GM19238 (cell line): ENCODE measurements around the gene SLC25A38.
"Not testable (repeated sequence)": the region's sequence is repeated elsewhere in the genome, so short reads cannot be mapped to it uniquely, and the experiment has no call there.

Experiments
- DNase-seq: peaks from one replicate; pipeline ENCODE4 v3.0.0; 2011; ENCODE audit warnings: low spot score; ENCODE audit not compliant: insufficient read length

The SLC25A38 gene

DNA sequence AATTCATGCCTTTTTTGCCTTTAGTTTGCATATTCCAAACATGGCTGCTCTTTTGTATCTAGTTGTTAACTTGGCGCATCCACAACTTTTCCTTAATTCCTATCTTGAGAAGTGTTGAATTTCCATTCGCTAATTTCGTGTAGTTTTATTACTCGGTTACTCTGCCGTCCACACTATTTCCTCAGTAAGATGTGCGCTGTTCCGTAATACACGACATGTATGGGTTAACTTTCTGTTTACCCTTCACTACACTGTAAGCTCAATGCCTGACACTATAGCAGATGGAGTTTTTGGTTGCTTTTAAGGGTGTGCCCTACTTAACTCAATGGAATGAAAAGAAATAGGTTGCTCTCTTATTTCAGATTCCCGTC lies 24.1 kb downstream of the SLC25A38 start:
- DNase-seq: no peak

DNA sequence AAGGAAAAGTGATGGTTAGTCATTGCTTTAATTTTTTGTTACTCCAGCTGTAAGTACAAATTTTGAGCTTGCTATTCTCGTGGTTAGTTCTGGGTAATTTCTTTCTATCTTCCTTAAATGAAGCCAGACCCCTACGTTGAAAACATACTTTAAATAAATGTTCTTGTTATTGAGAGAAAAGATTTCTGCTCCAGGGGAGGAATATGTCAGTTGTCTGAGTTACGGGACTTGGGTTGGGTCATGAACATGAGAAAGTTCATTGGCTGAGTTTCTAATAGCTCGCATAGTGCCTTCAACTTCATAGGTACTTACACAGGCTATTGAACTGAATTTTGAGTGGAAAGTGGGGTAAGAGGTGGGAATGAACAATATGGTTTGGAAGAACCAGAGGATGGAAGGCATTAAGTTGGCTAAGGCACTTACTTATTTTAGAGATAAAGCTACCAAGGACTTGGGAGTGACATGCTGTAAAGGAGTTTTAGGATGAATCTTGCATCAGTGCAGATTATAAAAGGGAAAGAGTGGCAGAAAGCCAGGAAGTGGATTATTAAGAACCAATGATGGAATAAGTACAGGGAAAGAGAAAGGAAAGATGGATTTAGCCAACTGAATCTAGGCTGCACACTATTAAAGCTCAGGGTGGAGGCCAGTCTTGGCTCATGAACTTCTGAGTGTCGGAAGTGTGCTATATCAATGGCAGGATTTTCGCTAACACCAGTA lies 24.8 kb downstream of the SLC25A38 start:
- DNase-seq: no peak

DNA sequence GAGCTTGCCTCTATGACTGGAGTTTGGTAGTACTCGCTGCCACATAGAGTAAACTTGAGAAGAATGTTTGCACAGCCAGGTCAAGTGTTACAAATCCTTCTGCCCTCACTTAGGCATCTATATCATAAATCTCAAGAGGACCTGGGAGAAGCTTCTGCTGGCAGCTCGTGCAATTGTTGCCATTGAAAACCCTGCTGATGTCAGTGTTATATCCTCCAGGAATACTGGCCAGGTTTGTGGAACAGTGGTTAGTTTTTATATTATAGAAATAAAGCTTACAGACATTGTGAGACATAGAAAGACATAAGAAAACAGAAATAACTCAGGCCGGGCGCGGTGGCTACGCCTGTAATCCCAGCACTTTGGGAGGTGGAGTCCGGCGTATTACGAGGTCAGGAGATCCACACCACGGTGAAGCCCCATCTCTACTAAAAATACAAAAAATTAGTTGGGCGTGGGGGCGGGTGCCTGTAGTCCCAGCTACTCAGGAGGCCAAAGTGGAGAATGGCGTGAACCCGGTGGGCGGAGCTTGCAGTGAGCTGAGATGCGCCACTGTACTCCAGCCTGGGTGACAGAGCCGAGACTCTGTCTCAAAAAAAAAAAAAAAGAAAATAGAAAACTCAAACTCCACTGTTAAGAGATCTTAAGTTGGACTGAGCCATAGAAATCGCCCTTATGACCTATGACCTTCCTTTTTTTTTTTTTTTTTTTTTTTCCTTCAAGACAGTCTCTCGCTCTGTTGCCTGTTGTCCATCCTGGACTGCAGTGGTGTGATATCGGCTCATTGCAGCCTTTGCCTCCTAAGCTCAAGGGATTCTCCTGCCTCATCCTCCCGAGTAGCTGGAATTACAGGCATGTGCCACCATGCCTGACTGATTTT lies 25.6 kb downstream of the SLC25A38 start:
- DNase-seq: no peak

DNA sequence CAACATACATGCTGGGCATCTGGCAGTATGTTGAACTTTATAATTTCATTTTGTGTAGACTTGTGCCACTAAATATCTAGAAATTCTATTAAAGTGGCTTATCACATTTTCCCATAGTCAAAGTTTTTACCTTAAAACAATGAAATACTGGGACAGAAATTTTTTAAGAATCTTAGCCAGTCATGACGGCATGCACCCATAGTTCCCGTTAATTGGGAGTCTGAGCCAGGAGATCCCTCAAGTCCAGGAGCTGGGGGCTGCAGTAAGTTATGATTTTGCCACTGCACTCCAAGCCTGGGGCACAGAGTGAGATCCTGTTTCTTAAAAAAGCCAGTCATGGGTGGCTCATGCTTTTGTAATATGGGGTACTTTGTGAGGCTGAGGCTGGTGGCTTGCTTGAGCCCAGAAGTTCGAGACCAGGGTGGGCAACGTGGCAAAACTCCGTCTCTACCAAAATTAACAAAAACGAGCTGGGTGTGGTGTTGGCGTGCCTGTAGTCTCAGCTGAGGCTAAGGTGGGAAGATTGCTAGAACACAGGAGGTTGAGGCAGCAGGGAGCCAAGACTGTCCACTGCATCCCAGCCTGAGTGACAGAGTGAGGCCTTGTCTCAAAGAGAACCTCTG lies 26.5 kb downstream of the SLC25A38 start:
- DNase-seq: no peak

DNA sequence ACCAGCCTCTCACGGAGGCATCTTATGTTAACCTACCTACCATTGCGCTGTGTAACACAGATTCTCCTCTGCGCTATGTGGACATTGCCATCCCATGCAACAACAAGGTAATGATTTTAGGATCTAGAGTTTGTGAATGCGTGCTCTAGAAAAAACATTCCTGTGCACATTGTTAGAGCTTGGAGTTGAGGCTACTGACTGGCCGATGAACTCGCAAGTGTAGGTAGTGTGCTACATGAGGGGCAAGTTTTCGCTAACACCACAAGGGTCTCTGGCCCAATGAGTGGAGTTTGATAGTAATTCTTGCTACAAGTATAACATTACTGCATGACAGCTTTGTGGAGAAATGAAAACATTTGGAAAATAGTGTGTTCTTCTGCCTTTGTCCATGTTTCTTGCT lies 27.7 kb downstream of the SLC25A38 start:
- DNase-seq: no peak

DNA sequence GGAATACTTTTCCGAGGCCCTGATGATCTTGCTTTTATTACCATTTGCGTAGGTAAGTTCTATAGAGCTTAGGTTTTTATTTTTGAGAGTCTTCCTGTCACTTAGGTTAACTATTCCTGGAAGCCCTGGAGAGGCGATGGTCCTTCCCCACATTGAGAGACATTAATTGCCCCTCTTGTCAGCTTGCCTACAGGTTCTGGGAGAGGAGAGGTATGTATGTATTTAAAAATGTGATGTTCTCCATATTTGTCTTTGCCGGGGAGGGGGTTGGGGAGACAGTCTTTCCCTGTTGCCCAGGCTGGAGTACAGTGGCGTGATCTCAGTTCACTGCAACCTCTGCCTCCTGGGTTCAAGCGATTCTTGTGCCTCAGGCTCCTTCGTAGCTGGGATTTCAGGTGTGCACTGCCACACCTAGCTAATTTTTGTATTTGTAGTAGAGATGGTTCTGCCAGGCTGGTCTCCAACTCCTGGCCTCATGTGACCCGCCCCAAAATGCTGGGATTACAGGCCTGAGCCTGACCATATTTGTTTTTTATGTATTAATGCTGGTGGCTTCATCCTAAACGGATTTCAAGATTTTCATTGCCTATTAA lies 29.6 kb downstream of the SLC25A38 start:
- DNase-seq: no peak

DNA sequence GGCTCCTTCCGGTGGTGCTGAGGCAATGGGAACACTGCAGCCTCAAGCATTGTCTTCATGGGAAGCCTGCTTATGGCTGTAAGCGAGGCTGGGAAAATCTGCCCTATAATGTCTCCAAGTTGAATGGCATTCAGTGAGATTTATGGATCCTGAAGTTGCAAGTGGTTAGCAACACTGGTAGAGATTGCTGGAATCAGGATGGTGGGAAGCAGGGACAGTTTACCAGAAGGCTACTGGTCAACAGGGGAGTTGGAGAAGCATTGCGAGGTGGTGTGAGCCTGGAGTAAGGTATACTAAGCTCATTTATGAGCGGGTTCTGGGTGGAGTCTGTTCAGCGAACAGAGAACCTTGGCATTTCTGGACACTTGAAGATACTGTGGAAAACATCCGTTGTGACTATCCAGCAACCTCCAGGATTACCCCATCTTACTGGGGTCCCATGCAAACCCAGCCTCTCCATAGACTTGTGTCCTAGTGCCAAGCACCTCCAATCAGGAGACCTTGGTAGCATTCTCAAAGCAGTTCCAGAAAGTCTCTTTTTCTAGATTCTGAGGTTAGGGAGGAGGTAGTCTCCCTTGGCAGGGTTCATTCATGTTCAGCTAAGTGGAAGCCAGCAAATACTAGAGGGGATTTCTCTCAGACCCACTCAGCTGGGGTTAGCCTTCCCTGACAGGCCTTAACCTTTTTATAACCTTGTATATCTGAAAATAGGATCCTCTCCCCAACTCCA lies 30.7 kb downstream of the SLC25A38 start:
- no peak for DNase-seq

DNA sequence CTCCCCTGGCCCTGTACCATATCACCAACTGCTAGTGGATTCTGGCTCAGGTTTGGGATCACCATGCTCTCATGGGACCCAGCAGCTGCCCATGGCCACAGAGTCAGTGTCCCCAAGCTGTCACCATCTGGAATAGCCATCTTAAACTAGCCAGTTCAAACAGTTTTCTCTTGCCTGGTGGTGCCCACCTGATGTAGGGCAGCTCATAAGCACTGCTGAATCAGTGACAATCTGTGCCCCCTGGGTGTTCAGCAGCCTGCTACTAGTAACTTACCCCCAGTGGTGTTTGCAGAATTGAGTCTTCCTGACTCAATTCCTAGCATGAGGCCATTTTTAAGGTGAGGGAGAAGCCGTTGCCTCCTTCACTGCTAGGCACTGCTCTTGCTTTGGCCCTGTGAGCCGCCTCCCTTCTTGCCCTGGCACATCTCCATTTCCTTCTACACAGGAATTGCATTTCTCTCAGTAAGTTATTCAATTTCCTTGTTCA lies 31.3 kb downstream of the SLC25A38 start:
- DNase-seq: no peak

DNA sequence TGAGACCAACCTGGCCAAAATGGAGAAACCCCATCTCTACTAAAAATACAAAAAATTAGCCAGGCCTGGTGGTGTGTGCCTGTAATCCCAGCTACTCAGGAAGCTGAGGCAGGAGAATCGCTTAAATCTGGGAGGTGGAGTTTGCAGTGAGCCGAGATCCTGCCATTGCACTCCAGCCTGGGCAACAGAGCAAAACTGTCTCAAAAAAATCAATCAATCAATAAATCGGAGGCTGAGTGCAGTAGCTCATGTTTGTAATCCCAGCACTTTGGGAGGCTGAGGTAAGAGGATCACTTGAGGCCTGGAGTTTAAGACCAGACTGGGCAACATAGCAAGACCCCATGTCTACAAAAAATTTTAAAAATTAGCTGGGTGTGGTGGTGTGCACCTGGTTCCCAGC lies 32.1 kb downstream of the SLC25A38 start:
- not testable (repeated sequence) for DNase-seq

DNA sequence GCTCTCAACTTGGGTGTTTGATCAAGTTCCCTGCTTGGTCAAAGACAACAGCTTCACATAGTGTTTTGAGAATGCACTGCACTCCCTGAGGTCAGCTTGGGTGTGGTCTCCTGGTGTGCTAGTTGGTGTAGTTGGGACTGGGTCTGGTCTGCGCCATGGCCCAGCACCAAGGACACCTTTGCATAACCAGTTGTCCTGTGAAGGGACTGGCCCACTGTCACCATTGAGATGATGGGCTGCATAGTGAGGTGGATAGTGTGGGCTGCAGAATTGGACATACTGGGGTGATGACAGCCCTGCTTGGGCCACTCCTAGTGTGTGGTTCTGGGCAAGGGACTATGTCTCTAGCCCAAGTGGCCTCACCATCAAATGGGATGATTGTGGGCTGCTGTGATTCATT lies 32.8 kb downstream of the SLC25A38 start:
- DNase-seq: no peak

DNA sequence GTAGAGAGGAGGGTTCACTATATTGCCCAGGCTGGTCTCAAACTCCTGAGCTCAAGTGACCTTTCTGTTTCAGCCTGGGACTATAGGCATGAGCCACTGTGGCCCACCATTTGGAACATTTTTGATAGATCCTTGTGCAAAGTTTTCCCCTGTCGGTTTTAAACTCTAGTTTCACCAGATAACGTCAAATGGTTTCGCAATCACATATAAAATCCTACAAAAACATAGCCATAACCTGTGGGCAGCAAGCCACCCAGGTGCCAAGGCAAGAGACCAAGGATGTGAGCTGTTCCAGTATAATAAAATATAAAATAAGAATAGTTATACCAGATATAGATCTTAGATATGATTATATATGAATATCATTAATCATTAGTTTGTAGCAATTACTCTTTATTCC lies 33.8 kb downstream of the SLC25A38 start:
- DNase-seq: not testable (repeated sequence)

DNA sequence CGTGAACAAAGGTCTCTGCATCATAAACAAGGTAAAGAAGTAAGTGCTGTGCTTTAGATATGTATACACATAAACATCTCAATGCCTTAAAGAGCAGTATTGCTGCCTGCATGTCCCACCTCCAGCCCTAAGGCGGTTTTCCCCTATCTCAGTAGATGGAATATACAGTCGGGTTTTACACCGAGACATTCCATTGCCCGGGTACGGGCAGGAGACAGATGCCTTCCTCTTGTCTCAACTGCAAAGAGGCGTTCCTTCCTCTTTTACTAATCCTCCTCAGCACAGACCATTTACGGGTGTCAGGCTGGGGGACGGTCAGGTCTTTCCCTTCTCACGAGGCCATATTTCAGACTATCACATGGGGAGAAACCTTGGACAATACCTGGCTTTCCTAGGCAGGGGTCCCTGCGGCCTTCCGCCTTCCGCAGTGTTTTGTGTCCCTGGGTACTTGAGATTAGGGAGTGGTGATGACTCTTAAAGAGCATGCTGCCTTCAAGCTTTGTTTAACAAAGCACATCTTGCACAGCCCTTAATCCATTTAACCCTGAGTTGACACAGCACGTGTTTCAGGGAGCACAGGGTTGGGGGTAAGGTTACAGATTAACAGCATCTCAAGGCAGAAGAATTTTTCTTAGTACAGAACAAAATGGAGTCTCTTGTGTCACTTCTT lies 35.5 kb downstream of the SLC25A38 start:
- DNase-seq: not testable (repeated sequence)

DNA sequence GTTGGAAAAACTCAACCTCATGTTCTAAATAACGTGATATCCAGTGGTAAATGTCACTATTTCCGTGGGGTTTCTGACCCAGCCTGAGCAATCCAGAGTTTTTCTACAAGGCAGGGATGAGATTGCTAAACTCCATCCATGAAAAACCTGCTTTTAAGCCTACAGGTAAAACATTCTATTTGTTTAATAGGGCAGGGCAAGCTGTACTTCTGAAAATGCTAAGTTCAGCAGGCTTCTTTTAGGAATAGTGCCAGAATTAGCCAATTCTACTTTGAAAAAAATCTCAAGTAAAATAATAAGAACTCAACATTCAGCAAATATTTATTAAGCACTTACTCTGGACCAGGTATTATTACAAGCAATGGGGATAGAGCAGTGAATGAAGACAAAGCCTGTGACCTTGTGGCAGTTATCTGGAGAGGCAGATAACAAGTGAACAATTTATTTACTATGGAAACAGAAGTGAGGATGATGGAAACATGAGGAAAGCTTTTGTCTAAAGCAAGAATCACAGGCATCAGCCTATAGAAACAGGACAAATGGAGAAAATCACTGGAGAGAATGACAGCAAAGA lies 36.7 kb downstream of the SLC25A38 start:
- no peak for DNase-seq

DNA sequence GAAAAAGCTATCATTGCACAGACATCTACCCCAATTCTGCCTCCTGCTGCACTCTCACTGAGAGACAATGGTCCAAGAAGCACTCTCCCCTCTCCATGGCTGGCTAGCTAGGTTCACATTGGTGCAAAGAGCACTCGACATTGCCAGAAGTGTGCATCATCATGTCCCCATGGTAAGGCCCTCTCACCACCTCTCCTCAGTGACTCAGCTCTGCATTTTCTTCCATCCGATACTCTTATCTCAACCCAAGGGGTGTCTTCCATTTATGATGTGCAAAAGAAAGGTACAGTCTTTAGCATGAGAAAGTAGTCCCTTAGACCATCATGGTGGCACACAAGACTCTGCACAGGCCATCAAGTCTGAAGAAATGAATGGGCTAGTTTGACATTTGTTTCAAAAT lies 37.4 kb downstream of the SLC25A38 start:
- no peak for DNase-seq

DNA sequence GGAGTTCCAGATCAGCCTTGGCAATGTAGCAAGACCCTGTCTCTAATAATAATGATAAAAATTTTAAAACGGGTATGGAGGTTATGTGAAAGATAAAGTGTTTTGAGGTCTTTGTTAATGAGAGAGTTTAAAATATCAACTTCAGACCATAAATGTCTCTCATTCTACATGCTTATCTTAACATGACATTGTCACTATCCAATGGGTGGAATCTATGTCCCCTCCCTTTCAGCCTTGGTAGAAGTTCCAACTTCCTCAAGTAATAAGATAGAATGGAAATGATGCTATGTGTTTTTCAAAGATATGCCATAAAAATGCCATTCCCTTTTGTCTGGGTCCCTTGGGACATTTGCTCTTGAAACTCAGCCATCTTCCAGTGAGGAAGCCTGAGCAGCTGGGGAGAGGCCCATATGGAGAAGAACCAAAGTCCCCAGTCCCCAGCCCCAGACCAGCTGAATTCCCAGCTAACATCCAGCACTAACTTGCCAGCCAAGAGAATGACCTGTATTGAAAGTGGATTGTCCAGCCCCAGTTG lies 40.3 kb downstream of the SLC25A38 start:
- DNase-seq: no peak

DNA sequence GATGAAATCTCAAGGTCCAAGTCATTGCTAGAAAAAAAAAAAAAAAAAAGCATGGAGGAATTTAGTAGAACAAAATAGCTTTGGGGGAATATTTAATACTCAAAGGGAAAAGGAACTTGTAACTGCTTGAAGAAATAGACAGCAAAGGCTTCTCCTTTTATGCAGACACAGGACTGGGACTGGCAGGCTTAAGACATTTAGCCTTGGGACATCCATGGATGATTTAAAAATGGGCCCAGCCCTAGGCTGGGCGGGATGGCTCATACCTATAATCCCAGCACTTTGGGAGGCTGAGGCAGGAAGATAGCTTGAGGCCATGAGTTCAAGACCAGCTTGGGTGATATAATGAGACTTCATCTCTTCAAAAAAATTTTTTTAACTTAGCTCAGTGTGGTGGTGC lies 43.1 kb downstream of the SLC25A38 start:
- DNase-seq: no peak

DNA sequence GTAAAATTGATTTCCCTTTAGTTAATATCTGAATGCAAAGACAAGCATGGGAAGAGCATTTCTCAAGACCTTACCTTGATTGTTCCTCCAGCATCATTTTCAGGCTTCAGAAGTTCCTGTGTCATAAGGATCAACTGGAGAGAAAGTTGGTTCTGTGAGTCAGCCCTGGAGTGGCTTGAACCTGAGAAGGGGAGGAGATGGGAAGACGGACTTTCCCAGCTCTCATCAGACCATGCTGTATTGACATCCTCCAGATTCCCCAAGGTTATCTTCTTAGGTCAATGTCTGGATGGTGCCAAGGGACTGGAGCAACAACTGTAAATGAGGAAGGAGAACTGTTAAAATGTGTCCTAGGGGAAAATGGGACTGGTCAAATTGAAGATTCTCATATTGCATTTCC lies 44.3 kb downstream of the SLC25A38 start:
- no peak for DNase-seq

DNA sequence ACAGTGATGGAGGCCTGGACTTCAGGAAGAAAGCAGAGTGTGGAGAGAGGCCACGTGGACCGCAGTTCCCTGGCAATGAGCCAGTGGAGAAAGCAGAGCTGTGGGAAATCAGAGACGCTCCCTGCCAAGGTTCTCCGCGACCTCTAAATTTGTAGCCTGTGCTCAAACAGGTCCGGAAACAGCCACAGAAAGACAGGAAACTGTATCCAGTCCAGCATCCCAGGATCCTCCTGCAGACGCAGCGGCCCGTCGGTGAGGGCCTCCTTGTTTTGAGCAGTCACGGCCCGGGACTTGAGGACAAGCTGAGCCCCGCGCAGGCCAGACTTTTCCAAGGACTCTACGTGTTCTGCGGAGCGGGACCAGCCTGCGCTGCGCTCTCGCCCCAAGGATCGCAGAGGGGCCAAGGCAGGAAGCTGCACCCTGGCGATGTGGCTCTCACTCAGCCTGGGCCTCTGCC lies 45.6 kb downstream of the SLC25A38 start:
- no peak for DNase-seq

DNA sequence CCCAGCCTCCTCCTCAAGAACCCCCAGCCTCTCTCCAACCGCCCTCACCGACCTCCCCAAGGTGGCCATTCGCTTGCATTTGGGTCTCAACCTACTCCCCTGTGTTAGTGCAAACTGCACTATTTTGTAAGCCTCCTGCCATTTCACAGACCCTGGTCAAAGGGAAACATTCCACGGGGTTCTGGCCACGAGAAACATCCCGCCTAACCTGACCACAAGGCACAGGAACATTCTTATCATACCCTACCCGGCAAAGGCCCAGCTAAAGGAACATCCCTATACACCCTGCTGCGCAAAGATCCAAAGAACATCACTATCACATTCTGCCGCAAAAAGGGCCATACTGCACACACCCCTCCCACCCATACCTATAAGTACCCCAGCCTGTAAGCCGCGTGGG lies 46.3 kb downstream of the SLC25A38 start:
- no peak for DNase-seq

DNA sequence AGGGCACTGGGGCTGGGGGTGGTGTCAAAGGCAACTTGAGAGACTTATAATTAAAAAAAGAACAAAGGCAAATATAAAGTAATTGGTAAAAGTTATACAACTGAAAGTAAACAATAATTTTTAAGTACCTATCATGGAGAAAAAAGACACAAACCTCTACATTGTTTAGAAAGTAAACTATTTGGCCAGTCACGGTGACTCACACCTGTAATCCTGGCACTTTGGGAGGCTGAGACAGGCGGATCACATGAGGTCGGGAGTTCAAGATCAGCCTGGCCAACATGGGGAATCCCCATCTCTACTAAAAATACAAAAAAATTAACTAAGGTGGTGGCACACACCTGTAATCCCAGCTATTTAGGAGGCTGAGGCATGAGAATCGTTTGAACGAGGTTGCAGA lies 49.2 kb downstream of the SLC25A38 start:
- no peak for DNase-seq
